ENCODE data around the gene ARL6IP4.

The ARL6IP4 gene

DNA sequence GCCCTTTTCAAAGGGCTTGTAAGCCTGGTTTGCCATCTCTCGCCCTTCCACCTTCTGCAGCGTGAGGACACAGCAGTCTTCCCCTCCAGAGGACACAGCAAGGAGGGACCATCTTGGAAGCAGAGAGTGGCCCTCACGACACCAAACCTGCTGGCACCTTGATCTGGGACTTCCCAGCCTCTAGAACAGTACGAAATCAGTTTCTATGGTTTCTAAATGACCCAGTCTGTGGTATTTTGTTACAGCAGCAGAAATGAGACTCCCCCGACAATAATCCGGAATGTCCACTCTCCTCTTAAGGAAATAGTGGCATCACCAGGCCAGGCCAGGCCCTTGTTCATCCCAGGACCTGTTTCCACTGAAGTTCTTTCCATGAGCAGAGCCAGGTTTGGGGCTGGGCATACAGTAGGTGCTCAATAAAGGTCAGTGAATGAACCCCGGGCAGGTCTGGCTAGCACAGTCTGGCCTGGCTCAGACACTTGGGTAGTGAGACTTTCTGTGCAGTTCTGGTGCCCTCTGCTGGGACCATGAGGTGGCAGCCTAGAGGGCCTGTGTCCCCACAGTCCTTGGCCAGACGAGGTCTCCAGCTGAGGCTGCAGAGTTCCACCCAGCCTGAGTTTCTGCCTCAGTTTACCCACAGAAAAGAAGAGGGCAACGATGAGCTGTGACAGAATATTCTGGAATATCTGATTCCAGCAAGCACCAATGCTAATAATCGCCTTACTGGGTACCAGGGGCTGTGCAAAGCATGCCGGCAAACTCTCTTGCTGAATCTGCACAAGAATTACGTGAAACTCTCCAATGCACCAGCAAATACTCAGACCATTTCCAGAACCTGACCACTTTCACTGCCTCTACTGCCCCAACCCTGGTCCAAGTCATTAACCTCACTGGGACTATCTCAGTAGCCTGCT lies 28.2 kb upstream of the ARL6IP4 start:
- Histone ChIP-seq H3K9me3 (replicated peaks in 1 of 11) (no peaks in the 10 kb centered on the region), H3K4me2 (peak overlapping the region in 3 of 11 experiments; percentile 36 to 52 (median 44); a peak in 5 of 22 replicates), H3K4me3 (no peak overlapping the region), H3K27me3 (no peaks in the 10 kb centered on the region), H3K4me1 (peaks cover 22 to 49% (median 30%) of the 10 kb centered on the region in 10 experiments), H3K36me3 (peaks cover 0 to 28% (median 8%) of the 10 kb centered on the region in 11 experiments; a peak in 8 of 22 replicates), H3K9ac (peak overlapping the region in 1 of 11 experiments; percentile 60; a peak in 2 of 22 replicates), H4K20me1 (peaks cover 0 to 27% (median 4%) of the 10 kb centered on the region in 11 experiments; a peak in 8 of 22 replicates), H3K27ac (peak overlapping the region in 1 of 11 experiments; percentile 7; a peak in 1 of 22 replicates)
- TF ChIP-seq Cebpa-rat (IDR thresholded peaks at IDR 0.05) = no peak

DNA sequence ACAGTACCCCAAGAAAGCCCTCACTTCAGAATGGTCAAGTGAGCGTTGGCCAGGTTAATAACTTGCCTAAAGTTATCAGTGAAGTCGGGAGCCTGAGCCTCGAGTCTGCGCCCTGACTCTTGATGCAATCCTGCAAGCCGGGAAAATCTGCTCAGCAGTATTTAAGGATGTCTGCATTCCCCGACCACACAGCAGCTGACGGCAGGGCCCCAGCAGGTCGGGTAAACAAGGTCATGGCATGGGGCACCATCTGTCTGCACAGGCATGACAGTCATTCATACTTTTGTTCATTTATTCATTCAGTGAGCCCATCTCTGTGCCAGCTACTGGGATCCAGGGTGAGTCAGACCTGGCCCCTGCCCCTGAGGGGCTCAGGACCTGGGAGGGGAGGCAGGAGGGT lies 25.3 kb upstream of the ARL6IP4 start:
- Histone ChIP-seq H3K4me3 (no peak overlapping the region), H4K20me1 (peaks cover 0 to 26% (median 7%) of the 10 kb centered on the region in 11 experiments; a peak in 8 of 22 replicates), H3K4me2 (peak overlapping the region in 3 of 11 experiments; percentile 35 to 40 (median 36); a peak in 4 of 22 replicates), H3K27me3 (no peaks in the 10 kb centered on the region), H3K9me3 (replicated peaks in 1 of 11) (no peaks in the 10 kb centered on the region), H3K4me1 (peaks cover 9 to 27% (median 16%) of the 10 kb centered on the region in 10 experiments), H3K9ac (no peak overlapping the region), H3K36me3 (peaks cover 8 to 47% (median 22%) of the 10 kb centered on the region in 11 experiments; a peak in 20 of 22 replicates), H3K27ac (no peak overlapping the region)
- TF ChIP-seq Cebpa-rat (IDR thresholded peaks at IDR 0.05) = no peak

DNA sequence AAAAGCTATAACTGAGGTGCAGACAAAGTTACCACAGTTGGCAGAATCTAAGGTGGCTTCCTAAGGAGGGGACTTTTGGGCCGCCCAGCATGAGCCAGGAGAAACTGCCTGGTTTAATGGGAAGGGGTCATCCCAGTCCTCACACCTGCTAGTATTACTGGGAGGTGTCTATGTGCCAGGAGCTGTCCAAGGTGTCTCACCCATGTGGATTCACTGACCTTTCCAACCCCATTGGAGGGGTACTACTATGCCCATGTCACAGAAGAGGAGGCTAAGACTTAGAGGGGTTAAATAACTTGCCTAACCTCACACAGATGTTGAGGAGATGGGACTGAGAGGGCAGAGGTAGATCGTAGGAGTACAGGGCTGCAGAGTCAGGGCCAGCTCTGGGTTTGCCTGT lies 24.4 kb upstream of the ARL6IP4 start:
- TF ChIP-seq Cebpa-rat (IDR thresholded peaks at IDR 0.05) = no peak
- Histone ChIP-seq H3K4me3 (no peak overlapping the region), H4K20me1 (peaks cover 0 to 21% (median 7%) of the 10 kb centered on the region in 11 experiments; a peak in 8 of 22 replicates), H3K9me3 (replicated peaks in 1 of 11) (no peaks in the 10 kb centered on the region), H3K4me2 (no peak overlapping the region), H3K4me1 (peaks cover 9 to 27% (median 12%) of the 10 kb centered on the region in 10 experiments), H3K9ac (no peak overlapping the region), H3K36me3 (peaks cover 8 to 50% (median 28%) of the 10 kb centered on the region in 11 experiments; a peak in 20 of 22 replicates), H3K27ac (no peak overlapping the region), H3K27me3 (no peaks in the 10 kb centered on the region)

DNA sequence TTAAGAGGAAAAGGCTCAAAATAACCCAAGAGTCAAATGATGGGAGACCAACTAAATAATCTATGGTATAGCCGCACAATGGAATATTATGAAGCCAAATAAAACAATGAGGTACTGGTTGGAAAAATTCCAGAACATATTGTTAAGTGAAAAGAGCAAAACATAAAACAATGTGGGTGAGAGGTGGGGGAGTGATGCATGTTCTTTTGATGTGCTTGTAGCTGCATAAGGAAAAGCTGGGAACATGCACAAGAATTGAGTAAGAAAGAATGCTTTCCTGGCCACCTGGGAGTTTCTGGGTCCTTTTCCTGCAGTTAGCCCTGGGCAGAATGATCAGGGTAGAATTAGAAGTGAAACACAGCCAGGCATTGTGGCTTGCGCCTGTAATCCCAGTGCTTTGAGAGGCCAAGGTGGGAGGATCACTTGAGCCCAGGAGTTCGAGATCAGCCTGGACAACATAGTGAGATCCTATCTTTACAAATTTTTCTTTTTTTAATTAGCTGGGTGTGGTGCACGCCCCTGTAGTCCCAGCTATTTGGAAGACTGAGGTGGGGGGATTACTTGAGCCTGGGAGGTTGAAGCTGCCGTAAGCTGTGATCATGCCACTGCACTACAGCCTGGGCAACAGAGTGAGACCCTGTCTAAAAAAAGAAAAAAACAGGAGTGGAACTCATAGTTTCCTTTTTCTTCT lies 22.1 kb upstream of the ARL6IP4 start:
- Histone ChIP-seq H3K4me2 (no peak overlapping the region), H4K20me1 (peaks cover 0 to 19% (median 2%) of the 10 kb centered on the region in 11 experiments; a peak in 6 of 22 replicates), H3K9me3 (replicated peaks in 1 of 11) (no peaks in the 10 kb centered on the region), H3K4me1 (peaks cover 14 to 36% (median 25%) of the 10 kb centered on the region in 10 experiments; a peak in 19 of 20 replicates), H3K27ac (no peak overlapping the region), H3K9ac (no peak overlapping the region), H3K27me3 (no peaks in the 10 kb centered on the region), H3K36me3 (peaks cover 8 to 49% (median 28%) of the 10 kb centered on the region in 11 experiments; a peak in 20 of 22 replicates), H3K4me3 (no peak overlapping the region)
- no peak for TF ChIP-seq Cebpa-rat (IDR thresholded peaks at IDR 0.05)

DNA sequence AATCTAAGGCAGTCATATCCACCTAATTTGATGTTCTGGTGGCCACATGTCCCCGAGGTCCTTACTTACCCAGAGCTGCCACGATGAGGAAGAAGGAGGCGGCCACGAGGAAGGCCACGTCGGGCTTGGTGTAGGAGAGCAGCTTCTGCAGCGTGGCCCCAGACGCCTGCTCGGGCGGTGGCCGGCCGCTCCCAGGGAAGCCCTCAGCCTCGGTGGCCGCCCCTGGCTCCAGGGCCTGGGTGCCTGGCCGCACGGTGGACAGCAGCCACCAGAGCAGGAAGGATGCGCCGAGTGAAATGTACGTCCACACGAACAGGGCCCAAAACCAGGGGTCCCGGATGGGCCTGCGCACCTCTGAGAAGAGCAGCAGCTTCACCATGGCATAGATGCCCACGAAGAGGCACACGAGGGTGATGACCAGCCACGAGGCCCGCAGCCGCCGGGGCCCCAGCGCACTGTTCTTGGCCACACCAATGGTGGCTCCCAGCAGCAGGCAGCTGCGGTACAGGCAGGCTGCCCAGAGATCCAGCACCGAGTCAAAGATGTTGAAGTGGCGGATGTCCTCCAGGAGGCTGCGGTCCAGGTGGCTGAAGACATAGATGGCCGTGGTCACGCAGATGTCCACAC lies 20.8 kb upstream of the ARL6IP4 start:
- no peak overlapping the region for H3K27ac ChIP-seq

DNA sequence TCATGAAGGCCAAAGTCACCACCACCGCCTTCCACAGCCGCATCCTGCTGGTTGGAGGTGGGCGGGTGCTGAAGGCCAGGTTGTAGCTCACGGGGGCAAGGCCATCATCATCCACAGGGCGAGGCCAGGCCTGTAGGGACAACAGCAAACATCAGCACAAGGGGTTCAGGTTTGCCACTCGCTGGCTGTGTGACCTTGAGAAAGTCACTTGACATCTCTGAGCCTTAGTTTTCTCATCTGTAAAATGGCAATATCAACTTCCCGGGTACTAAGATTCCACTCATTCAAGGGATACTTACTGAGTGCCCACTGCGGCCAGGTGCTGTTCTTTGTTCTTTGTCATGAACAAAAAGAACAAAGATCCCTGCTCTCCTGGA lies 20.3 kb upstream of the ARL6IP4 start:
- no peaks in the 10 kb centered on the region for H3K9me3 ChIP-seq (replicated peaks in 1 of 11)
- peaks cover 8 to 44% (median 28%) of the 10 kb centered on the region in 11 experiments; a peak in 20 of 22 replicates for H3K36me3 ChIP-seq
- H3K27ac ChIP-seq = no peak overlapping the region
- H3K4me2 ChIP-seq = no peak overlapping the region
- TF ChIP-seq Cebpa-rat (IDR thresholded peaks at IDR 0.05) = no peak
- no peaks in the 10 kb centered on the region for H3K27me3 ChIP-seq
- H3K4me1 ChIP-seq = peaks cover 23 to 41% (median 34%) of the 10 kb centered on the region in 10 experiments
- no peak overlapping the region for H3K4me3 ChIP-seq
- H3K9ac ChIP-seq = no peak overlapping the region
- peaks cover 0 to 33% (median 7%) of the 10 kb centered on the region in 11 experiments; a peak in 5 of 22 replicates for H4K20me1 ChIP-seq

More for the DNA sequence above, 20.8 kb upstream of the ARL6IP4 start:
- TF ChIP-seq Cebpa-rat (IDR thresholded peaks at IDR 0.05) = no peak
- H3K9ac ChIP-seq = no peak overlapping the region
- peaks cover 0 to 29% (median 5%) of the 10 kb centered on the region in 11 experiments; a peak in 6 of 22 replicates for H4K20me1 ChIP-seq
- no peaks in the 10 kb centered on the region for H3K27me3 ChIP-seq
- H3K4me1 ChIP-seq = peaks cover 23 to 41% (median 32%) of the 10 kb centered on the region in 10 experiments
- no peak overlapping the region for H3K4me2 ChIP-seq
- peaks cover 8 to 44% (median 28%) of the 10 kb centered on the region in 11 experiments; a peak in 20 of 22 replicates for H3K36me3 ChIP-seq
- no peaks in the 10 kb centered on the region for H3K9me3 ChIP-seq (replicated peaks in 1 of 11)
- H3K4me3 ChIP-seq = no peak overlapping the region

DNA sequence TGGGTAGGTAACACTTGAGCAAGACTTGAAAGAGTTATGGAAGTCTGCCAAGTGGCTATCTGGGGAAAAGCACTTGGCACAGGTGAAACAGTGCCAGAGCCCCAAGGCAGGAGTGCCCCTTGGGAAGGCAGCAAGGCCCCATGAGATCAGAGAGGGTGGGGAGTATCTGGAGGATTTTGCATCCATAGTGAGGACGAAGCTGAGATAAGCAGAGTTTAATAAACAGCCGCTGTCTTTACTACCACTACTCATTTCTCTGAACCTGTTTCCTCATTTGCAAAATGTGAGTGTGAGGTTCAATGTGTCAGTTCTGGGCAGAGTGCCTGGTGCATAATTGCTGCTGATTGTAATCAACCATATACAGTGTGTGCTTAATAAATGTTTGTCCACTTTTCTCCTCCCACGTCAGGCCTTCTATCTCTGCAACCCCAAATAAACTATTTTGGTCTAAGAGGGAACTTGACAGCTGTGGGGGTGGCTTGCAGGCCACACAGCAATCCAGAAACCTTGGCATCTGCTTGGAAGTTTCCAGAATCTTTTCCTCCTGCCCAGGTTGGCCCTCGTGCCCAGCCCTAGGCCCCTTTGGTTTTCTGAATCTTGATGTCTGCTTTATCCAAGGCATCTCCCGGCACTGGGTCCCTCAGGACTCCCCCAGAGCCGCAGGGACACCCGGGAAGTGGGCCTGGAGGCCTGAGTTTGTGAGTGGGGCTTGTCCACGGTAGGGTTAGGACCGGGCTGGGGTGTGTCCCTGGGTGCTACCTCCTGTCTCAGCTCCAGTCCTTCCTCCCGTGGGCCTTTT lies 18.8 kb upstream of the ARL6IP4 start:
- H3K4me1 ChIP-seq = peaks cover 29 to 49% (median 43%) of the 10 kb centered on the region in 10 experiments
- H3K4me2 ChIP-seq = peak overlapping the region in 8 of 11 experiments; percentile 4 to 58 (median 34); a peak in 9 of 22 replicates
- no peaks in the 10 kb centered on the region for H3K27me3 ChIP-seq
- H3K9ac ChIP-seq = peak overlapping the region in 5 of 11 experiments; percentile 3 to 21 (median 16); a peak in 2 of 22 replicates
- no peak overlapping the region for H3K27ac ChIP-seq
- H4K20me1 ChIP-seq = peaks cover 0 to 31% (median 6%) of the 10 kb centered on the region in 11 experiments; a peak in 5 of 22 replicates
- TF ChIP-seq Cebpa-rat (IDR thresholded peaks at IDR 0.05) = no peak
- no peak overlapping the region for H3K4me3 ChIP-seq
- peaks cover 8 to 35% (median 26%) of the 10 kb centered on the region in 11 experiments; a peak in 20 of 22 replicates for H3K36me3 ChIP-seq
- no peaks in the 10 kb centered on the region for H3K9me3 ChIP-seq (replicated peaks in 1 of 11)
